Measurements from ENCODE around the gene KREMEN1.

KREMEN1 gene, protein sequence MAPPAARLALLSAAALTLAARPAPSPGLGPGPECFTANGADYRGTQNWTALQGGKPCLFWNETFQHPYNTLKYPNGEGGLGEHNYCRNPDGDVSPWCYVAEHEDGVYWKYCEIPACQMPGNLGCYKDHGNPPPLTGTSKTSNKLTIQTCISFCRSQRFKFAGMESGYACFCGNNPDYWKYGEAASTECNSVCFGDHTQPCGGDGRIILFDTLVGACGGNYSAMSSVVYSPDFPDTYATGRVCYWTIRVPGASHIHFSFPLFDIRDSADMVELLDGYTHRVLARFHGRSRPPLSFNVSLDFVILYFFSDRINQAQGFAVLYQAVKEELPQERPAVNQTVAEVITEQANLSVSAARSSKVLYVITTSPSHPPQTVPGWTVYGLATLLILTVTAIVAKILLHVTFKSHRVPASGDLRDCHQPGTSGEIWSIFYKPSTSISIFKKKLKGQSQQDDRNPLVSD

DNA sequence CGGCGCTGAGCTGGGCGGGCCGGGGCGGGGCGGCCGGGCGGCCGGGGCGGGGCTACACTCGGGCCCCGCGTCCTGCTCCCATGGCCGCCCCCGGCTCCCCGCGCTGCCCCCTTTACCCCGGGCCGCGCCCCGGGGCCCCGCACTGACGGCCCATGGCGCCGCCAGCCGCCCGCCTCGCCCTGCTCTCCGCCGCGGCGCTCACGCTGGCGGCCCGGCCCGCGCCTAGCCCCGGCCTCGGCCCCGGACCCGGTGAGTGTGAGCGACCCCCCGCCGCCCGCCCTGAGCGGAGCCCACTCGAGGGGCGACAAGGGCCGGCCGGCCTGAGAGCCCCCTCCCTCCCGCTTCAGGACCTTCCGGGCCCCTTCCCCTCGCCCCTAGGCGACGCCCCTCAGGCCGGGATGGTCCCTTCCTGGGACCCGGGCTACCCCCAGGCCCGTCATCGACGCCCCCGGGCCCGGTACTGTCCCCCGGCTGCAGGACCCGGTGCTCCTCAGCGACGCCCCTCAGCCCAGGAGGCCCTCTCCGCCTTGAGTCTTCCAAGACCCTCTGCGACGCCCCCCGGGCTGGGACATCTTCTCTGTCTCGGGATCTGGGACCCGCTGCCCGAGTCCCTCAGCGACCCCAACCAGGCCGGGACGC is at the start of gene KREMEN1:
KREMEN1 (plus strand) TSS at position 57 of the 639 bp plus-strand sequence; CDS start at position 153, 96 bp downstream.
- Histone ChIP-seq H3K4me3 (ENCODE audit: low read length) (peak within 1 kb of the TSS; percentile 42), H3K4me1 (ENCODE audit: control insufficient read depth, insufficient read depth, low read length) (peaks cover 10% of the 10 kb centered on the region), H3K9ac (ENCODE audit: low read length) (peak within 1 kb of the TSS; percentile 60), H3K9me3 (ENCODE audit: control insufficient read depth, low read length) (no peaks in the 10 kb centered on the region), H3K36me3 (ENCODE audit: control insufficient read depth, insufficient read depth, low read length) (no peaks in the 10 kb centered on the region), H3K27me3 (ENCODE audit: control insufficient read depth, insufficient read depth, low read length) (peaks cover 6% of the 10 kb centered on the region)

DNA sequence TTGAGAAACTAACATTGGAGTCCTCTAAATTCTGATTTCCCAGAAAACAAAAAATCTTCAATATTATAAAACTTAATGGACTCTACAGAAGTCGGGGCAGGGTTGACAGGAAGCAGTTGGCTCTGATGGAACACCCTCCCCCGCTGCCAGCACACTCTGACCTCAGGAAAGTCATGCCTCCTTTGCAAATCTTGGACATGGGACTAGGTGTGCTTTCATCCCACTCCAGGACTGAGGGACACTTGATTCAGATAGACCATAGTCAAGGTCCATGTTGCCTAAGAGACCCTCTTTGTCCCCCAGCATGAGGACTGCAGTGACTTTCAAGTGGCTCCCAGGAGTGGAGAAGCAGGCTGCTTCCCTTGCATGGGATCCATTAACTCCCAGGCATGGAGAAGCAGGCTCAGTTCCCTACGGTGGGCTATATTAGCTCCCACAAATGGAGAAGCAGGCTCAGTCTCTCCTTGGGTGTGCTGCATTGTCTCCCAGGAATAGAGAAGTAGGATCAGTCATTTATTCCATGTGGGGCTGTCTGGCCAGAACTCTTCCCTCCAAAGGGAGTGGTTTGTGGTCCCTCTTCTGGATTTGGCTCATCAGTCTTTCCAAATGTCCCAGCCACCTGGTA is 49.6 kb upstream of the KREMEN1 start:
- no peak overlapping the region for H3K4me3 ChIP-seq (ENCODE audit: low read length)
- H3K9ac ChIP-seq (ENCODE audit: low read length): no peak overlapping the region
- no peaks in the 10 kb centered on the region for H3K36me3 ChIP-seq (ENCODE audit: control insufficient read depth, insufficient read depth, low read length)
- H3K4me1 ChIP-seq (ENCODE audit: control insufficient read depth, insufficient read depth, low read length): peaks cover 6% of the 10 kb centered on the region
- H3K9me3 ChIP-seq (ENCODE audit: control insufficient read depth, low read length): no peaks in the 10 kb centered on the region
- H3K27me3 ChIP-seq (ENCODE audit: control insufficient read depth, insufficient read depth, low read length): no peaks in the 10 kb centered on the region

DNA sequence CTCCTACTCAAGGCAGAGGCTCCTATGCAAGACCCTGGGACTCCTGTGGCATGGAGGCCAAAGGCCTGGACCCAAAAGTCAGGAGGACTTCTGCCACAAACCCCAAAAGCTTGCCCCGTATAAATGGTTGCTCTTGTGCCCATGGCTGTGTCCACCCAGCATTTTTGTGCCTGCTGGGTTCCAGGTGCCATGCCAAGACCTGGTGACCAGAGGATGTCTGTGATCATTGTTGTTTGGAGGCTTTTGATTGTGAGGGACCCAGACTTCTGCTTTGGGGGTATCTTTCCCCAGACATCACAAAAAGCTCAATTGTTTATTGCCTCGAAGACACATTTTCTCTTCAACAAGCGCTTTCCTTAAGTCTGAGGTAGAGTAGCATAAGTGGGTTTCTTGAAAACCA is 46.3 kb upstream of the KREMEN1 start:
- Histone ChIP-seq H3K4me3 (ENCODE audit: low read length) (no peak overlapping the region), H3K4me1 (ENCODE audit: control insufficient read depth, insufficient read depth, low read length) (peaks cover 21% of the 10 kb centered on the region), H3K9me3 (ENCODE audit: control insufficient read depth, low read length) (no peaks in the 10 kb centered on the region), H3K27me3 (ENCODE audit: control insufficient read depth, insufficient read depth, low read length) (no peaks in the 10 kb centered on the region), H3K9ac (ENCODE audit: low read length) (no peak overlapping the region), H3K36me3 (ENCODE audit: control insufficient read depth, insufficient read depth, low read length) (no peaks in the 10 kb centered on the region)

DNA sequence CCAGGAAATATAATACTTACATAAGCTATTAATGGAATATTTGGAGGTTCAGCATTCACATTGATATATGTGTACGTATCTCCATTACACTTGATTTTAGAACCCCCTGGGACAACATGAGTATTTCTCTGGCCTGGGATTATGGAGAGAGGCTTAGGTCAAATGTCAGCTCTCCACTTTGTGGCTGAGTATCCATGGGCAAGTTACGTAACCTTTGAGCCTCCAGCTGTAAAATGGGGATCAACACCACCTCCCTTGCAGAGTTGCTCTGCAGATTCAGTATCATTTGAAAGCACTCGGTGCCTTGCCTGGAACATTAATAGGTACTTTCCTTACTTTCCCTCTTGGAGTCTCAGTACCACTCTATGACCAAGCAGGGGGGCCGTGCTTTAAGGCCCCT is 44.4 kb upstream of the KREMEN1 start:
- H3K9ac ChIP-seq (ENCODE audit: low read length): no peak overlapping the region
- H3K36me3 ChIP-seq (ENCODE audit: control insufficient read depth, insufficient read depth, low read length): no peaks in the 10 kb centered on the region
- H3K4me3 ChIP-seq (ENCODE audit: low read length): no peak overlapping the region
- H3K27me3 ChIP-seq (ENCODE audit: control insufficient read depth, insufficient read depth, low read length): no peaks in the 10 kb centered on the region
- no peaks in the 10 kb centered on the region for H3K9me3 ChIP-seq (ENCODE audit: control insufficient read depth, low read length)
- H3K4me1 ChIP-seq (ENCODE audit: control insufficient read depth, insufficient read depth, low read length): peaks cover 34% of the 10 kb centered on the region

DNA sequence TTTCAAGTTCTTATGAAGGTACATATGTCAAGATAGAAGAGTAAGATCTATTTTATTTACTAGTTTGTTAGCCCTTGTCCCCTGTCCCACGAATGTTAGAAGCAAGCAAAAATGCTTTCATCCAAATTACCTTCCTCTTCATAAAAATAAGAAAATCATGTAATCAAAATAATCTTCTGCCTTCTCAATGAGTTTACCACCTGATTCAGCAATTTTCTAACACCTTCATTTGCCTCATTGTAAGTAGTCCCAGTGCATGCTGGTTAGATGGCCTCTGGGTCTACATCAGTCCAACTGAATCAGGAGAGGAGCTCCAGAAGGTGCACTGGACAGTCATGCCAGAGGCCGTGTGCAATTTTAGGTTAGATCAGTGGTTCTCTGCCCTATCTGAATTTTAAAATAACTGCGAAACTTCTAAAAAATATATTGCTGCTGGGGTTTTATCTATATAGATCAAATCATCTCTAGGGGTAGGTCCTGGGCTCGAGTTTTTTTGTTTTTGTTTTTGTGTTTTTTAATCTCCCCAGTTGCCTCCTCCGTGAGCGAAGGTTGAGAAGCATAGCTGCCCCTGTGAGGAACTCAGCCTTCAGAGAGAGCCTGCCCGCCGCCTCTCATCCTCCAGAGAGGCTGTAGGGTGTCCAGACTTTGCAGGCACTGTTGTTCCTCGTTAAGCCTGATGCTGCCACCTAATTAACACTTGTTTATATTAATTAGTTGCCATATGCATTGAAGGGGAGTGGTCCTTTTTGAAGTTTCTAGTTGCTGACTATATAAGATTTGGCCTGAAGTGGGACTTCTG is 43.4 kb upstream of the KREMEN1 start:
- no peak overlapping the region for H3K4me3 ChIP-seq (ENCODE audit: low read length)
- no peaks in the 10 kb centered on the region for H3K36me3 ChIP-seq (ENCODE audit: control insufficient read depth, insufficient read depth, low read length)
- H3K27me3 ChIP-seq (ENCODE audit: control insufficient read depth, insufficient read depth, low read length): no peaks in the 10 kb centered on the region
- H3K9me3 ChIP-seq (ENCODE audit: control insufficient read depth, low read length): no peaks in the 10 kb centered on the region
- no peak overlapping the region for H3K9ac ChIP-seq (ENCODE audit: low read length)
- H3K4me1 ChIP-seq (ENCODE audit: control insufficient read depth, insufficient read depth, low read length): peaks cover 30% of the 10 kb centered on the region

DNA sequence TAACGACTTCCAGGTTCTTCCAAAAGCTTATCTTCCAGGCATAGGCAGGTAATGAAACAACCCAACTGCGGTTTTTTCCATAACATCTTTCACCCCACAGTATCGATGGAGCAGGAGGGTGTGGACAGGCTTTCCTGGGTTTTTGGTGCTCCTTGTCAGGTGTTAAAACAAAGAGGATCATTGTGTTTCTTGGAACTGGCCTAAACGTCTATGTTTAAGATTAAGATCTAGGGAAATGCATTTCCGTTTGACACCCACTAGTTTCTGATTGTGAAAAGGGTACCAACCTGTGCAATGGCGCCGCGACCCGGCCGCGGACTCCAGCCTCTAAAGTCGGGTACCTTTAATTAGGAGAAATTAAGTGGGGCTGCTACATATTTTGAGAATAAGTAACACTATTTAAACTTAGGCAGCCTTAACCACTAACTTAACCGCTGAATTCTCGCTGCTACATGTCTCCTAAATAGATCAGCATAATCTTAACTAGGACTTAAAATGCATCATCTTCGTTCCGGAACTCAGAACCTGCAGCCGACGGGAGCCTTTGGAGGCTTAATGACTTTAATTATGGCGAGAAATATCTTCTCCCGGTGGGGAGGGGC is 42.7 kb upstream of the KREMEN1 start:
- H3K9ac ChIP-seq (ENCODE audit: low read length): peak overlapping the region; percentile 29
- H3K4me3 ChIP-seq (ENCODE audit: low read length): no peak overlapping the region
- H3K4me1 ChIP-seq (ENCODE audit: control insufficient read depth, insufficient read depth, low read length): peaks cover 28% of the 10 kb centered on the region
- H3K27me3 ChIP-seq (ENCODE audit: control insufficient read depth, insufficient read depth, low read length): no peaks in the 10 kb centered on the region
- H3K36me3 ChIP-seq (ENCODE audit: control insufficient read depth, insufficient read depth, low read length): no peaks in the 10 kb centered on the region
- no peaks in the 10 kb centered on the region for H3K9me3 ChIP-seq (ENCODE audit: control insufficient read depth, low read length)

DNA sequence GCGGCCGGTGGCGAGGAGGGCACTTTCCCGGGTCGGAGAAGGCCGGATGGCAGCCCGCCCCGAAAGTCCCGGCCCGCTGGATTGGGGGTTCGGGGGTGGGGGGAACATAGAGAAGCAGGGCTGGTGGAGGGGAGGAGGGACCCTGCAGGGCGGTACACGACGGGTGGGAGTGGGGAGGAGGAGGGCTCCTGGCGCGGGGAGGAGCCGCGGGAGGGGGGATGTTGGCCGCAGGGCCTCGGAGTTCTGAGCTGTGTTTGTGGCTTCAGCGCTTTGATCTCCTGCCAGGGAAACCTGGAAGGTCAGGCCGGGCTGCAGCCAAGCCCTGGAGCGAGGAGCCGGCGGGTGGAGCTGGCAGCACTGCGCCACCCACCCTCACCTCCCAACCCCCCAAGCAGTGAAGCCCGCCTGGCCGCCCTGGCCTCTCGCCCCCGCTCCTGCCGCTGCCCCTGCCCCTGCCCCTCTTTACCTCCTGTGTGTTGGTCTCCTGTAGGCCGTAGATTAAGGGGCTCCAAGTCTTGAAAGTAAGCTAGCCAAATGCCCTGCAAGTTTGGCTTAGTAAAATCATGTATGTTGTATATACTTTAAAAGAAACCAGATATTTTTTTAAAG is 42.1 kb upstream of the KREMEN1 start:
- Histone ChIP-seq H3K4me1 (ENCODE audit: control insufficient read depth, insufficient read depth, low read length) (peaks cover 28% of the 10 kb centered on the region), H3K9me3 (ENCODE audit: control insufficient read depth, low read length) (no peaks in the 10 kb centered on the region), H3K27me3 (ENCODE audit: control insufficient read depth, insufficient read depth, low read length) (no peaks in the 10 kb centered on the region), H3K9ac (ENCODE audit: low read length) (peak overlapping the region; percentile 29), H3K36me3 (ENCODE audit: control insufficient read depth, insufficient read depth, low read length) (no peaks in the 10 kb centered on the region), H3K4me3 (ENCODE audit: low read length) (no peak overlapping the region)

DNA sequence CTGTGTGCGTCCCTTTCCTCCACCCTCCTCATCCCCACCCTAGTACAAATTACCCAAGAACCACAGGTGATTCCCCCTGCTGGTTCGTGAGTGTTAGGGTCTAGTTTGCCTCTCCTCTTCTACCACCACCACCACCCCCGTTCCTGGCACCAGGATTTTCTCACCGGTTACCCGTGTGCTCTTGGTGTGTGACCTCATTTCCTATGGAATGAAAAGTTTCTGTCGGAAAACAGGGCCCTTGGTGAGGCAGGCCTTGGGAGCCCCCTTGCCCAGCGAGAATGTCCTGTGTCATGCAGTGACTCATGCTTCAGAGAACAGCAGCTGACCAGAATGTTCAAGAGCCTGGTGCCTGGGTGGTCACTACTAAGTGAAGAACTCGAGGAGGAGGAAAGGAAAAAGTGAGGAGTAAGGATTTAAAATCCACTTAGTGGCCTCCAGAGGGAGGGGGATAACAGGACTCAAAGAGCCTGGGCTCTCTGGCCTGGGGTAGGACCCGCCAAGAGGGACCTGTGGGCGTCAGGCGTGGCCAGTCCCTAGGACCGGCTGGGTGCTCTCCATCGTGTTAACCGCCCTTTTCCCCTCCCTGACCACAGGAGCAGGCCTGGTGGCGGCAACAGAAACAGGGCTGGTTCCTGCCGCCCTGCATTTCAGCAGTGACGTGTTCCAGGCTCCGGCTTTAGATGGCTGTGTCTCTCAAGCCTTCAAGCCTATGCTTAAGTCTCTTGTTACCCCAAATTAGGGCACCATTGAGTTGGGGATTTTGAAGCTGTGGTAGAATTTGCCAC is 41.4 kb upstream of the KREMEN1 start:
- Histone ChIP-seq H3K9ac (ENCODE audit: low read length) (peak overlapping the region; percentile 29), H3K9me3 (ENCODE audit: control insufficient read depth, low read length) (no peaks in the 10 kb centered on the region), H3K36me3 (ENCODE audit: control insufficient read depth, insufficient read depth, low read length) (no peaks in the 10 kb centered on the region), H3K4me3 (ENCODE audit: low read length) (no peak overlapping the region), H3K27me3 (ENCODE audit: control insufficient read depth, insufficient read depth, low read length) (no peaks in the 10 kb centered on the region), H3K4me1 (ENCODE audit: control insufficient read depth, insufficient read depth, low read length) (peaks cover 28% of the 10 kb centered on the region)

DNA sequence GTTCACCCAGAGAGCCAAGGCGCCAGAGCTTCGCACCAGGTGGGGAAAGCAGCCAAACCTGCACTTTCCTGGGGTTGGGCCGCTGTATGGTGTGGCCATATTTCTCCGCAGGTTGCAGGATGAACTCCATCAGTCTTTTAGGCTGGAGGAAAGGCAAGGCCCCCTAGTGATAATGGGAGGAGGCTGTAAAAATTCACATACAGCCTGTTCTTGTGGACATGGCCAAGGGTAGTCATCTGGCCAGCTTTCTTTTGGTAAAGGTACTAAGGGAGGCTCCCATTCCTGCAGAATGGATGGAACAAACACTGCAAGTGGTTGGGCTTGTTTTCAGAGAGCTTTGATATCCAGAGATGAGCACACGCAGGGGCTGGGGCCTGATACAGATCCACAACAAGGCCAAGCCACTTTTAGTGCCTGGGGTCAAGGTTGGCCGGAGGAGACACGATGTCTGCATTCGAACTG is 40.8 kb upstream of the KREMEN1 start:
- Histone ChIP-seq H3K9ac (ENCODE audit: low read length) (peak overlapping the region; percentile 29), H3K4me1 (ENCODE audit: control insufficient read depth, insufficient read depth, low read length) (peaks cover 29% of the 10 kb centered on the region), H3K27me3 (ENCODE audit: control insufficient read depth, insufficient read depth, low read length) (no peaks in the 10 kb centered on the region), H3K36me3 (ENCODE audit: control insufficient read depth, insufficient read depth, low read length) (no peaks in the 10 kb centered on the region), H3K4me3 (ENCODE audit: low read length) (no peak overlapping the region), H3K9me3 (ENCODE audit: control insufficient read depth, low read length) (no peaks in the 10 kb centered on the region)

DNA sequence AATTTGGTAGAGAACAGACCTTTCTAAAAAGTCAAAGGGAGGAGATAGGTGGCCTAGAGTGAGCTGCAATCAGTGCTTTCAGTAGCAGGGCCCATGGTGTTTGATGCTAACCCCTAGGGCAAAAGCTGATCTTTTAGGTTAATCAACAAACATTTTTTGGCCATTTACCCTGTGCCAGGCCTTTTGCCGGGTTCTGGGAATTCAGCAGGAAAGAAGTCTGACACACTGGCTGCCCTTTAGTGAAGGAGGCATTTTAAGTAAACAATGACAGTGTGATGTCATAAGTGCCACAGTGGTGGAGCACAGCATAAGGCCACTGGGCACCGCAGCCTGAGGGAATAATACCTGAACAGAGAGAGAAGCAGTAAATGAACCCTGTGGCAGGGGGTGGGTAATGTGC is 40.3 kb upstream of the KREMEN1 start:
- no peak overlapping the region for H3K9ac ChIP-seq (ENCODE audit: low read length)
- no peaks in the 10 kb centered on the region for H3K36me3 ChIP-seq (ENCODE audit: control insufficient read depth, insufficient read depth, low read length)
- H3K27me3 ChIP-seq (ENCODE audit: control insufficient read depth, insufficient read depth, low read length): no peaks in the 10 kb centered on the region
- no peak overlapping the region for H3K4me3 ChIP-seq (ENCODE audit: low read length)
- H3K4me1 ChIP-seq (ENCODE audit: control insufficient read depth, insufficient read depth, low read length): peaks cover 34% of the 10 kb centered on the region
- H3K9me3 ChIP-seq (ENCODE audit: control insufficient read depth, low read length): no peaks in the 10 kb centered on the region
